ENCODE measurements around the gene VAMP1.

VAMP1 gene

DNA sequence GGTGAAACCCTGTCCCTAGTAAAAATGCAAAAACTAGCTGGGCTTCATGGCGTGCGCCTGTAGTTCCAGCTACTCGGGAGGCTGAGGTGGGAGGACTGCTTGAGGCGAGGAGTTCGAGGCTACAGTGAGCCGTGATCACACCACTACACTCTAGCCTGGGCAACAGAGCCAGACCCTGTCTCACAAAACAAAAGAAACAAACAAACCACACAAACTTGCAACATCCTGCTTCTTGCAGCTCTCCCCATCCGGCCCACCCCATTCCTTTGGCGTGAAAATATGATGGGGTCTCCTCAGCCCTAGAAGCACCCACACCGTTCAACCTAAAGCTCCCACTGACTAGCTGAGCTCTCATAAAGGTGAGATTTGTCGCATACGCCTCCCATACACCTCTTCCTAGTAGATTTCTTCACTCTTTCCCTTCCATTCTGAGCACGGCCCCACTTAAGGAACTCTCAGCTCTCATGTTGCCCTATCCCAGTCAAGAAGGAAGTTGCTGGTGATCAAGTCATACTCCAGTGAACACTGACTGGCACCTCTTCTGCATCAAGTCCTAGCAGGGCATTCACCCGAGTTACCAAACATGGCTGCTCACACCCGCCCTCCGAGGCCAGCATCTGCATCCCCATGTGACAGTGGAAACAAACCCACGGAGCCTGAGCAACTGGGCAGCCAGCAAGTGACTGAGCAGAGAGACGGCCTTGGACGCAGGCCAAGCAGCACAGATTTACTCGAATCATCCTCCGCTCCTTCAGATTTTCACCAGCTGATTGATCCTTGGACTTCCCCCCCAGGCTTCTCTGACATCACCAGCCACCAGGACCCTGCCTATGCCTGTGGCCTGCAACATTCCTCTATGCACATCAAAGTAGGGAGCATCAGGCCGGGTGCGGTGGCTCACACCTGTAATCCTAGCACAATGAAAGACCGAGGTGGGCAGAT, 44.6 kb downstream of the VAMP1 start:
- DNase-seq (ENCODE audit: low read depth in 2 of 3, low spot score in 2 of 3) = no peak

DNA sequence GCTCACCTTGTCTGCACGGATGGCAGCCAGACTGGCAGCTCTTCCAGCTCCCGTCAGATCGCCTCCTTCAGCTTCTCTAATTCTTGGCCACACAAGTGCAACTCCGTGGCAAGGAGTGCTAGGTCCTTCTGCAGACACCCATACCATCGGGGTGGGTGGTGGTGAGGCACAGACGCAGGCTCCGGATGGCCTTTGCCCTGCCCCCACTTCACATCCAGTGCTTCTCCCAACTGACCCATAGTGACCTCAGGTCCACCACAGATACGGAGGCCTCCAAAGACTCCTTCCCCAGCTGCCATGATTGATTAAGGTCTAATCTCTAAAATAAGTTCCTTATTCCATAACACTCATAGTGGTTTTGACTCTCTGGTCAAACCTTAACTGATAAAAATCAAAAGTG, 45.6 kb downstream of the VAMP1 start:
- DNase-seq (ENCODE audit: low read depth in 2 of 3, low spot score in 2 of 3) = no peak

DNA sequence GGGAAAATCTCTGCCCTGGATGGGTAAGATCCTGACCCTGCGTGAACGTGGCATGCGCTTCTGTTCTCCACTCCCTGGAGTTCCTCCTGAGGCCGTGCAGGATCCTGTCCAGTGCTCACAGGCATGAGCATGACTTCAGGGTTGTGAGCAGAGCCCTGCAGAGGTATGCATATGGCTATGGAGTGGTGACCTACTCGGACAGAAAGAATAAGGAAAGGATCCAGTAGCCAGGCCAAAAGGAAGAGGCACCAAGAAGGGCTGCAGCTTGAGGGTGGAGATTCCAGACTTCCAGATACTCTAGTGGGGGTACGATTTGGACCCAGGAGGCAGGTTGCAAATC, 46.5 kb downstream of the VAMP1 start:
- DNase-seq (ENCODE audit: low read depth in 2 of 3, low spot score in 2 of 3) = no peak

DNA sequence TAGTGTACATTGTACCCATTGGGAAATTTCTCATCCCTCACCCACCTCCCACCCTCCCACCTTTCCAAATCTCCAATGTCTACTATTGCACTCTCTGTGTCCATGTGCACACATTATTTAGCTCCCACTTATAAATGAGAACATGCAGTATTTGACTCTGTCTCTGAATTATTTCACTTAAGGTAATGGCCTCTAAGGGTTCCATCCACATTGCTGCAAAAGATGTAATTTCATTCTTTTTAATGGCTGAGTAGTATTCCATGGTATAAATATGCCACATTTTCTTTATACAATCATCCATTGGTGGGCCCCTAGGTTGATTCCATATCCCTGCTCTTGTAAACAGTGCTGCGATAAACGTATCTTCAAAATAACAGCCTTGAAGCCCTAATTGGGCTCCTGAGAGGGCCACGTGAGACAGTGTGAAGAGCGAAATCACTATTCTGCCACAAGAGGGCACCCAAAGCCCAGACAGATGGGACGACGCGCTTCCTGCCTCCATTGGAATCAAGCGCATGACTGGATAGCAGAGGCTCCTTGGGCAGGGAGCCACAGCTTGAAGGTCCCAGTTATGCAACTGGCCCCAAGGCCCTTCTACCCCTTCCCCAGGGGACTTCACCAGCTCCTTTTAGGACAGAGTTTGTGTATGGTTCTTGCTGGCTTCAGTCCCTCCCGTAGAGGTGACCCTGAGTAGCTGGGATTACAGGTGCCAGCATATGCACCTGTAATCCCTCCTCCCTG, 47.0 kb downstream of the VAMP1 start:
- DNase-seq (ENCODE audit: low read depth in 2 of 3, low spot score in 2 of 3) = peak in 1 of 3 experiments; percentile 31

DNA sequence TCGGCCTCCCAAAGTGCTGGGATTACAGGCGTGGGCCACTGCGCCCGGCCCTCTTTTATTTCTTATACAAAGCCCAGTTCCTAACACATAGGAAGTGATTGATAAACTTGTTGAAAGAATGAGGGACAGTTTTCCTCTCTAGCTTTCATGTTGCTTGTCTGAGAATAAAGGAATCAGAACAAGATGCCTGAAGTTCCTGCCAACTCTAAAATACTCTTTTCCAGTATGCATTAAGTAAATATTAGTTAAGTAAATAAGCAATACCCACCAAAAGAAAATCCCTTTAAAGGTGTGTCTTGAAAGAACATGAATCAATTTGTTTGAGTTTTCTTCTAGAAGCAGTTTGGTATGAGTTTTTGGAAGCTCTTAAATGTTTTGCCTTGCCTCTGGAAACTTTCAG, 50.1 kb downstream of the VAMP1 start:
- DNase-seq (ENCODE audit: low read depth in 2 of 3, low spot score in 2 of 3) = no peak

DNA sequence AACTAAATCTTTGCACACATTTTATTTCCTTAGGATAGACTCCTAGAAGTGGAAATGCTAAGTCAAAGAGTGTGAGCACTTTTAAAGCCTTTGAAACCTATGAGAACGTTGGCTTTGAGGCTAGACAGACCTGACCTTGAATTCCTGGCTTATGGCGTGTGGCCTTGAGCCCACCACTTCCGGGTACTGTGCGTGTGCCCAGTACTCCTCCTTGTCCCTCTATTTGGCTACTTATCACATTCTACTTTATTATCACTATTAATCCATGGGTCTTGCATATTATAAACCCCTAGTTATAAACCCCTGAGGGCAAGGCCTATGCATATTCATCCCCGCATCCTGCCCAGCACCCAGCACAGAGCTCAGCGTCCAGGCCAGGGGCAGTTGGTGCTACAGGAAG, 51.7 kb downstream of the VAMP1 start:
- no peak for DNase-seq (ENCODE audit: low read depth in 2 of 3, low spot score in 2 of 3)

DNA sequence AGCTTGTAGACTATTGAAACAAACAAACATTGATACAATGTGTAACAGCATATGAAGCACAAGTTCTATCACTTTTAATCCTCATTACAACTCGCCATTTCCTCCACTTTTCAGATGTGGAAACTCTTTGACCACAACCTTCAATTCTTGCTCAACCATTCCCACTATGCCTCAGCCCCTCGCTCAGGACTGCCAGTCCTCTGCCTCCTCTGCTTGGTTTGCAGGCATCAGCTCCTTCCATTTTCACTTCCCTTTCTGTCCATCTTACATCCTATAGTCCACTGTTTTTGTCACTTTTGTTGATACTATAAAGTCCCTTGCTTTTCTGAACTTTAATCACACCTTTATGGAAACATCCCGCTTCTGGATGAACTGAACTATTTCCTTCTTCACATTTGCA, 53.9 kb downstream of the VAMP1 start:
- DNase-seq (ENCODE audit: low read depth in 2 of 3, low spot score in 2 of 3) = no peak
